Measurements from ENCODE around the gene XPNPEP1. TPM values are rescaled to one million over a fixed set of nuclear protein-coding genes. Genes with fewer than 3 reads are reported as not detected.

Gene XPNPEP1
- polyA plus RNA-seq, 1 donor from 2014 or later: 96.3 TPM

- H3K36me3 ChIP-seq (ENCODE audit: insufficient read depth, low read length): no peaks in the 10 kb centered on the region
- no peak overlapping the region for H2AFZ ChIP-seq (ENCODE audit: low read depth, low read length)
- H3K4me2 ChIP-seq (ENCODE audit: low read length): no peak overlapping the region
- no peaks in the 10 kb centered on the region for H4K20me1 ChIP-seq (ENCODE audit: insufficient read depth)
- no peaks in the 10 kb centered on the region for H3K27me3 ChIP-seq (ENCODE audit: insufficient read depth, low read depth, low read length)
- no peaks in the 10 kb centered on the region for H3F3A ChIP-seq (ENCODE audit: insufficient read depth, low read length, poor library complexity, severe bottlenecking)
- H3K4me3 ChIP-seq (ENCODE audit: low read length): no peak overlapping the region
- H3K9me2 ChIP-seq (ENCODE audit: insufficient read depth, low read length): no peaks in the 10 kb centered on the region
- no peaks in the 10 kb centered on the region for H3K79me2 ChIP-seq (replicated peaks; ENCODE audit: insufficient read depth, low read length)
- no peak overlapping the region for H3K9ac ChIP-seq (ENCODE audit: low read length)
- no peak overlapping the region for H3K27ac ChIP-seq (ENCODE audit: low read length)
- no peak for TF ChIP-seq EP300 (conservative IDR thresholded peaks at IDR 0.05; ENCODE audit: poor library complexity, severe bottlenecking)
- H3K9me3 ChIP-seq (ENCODE audit: low read length): no peaks in the 10 kb centered on the region
Measured at GRCh38 chr10:109952526-109952925, 29.2 kb upstream of the XPNPEP1 start.

DNA sequence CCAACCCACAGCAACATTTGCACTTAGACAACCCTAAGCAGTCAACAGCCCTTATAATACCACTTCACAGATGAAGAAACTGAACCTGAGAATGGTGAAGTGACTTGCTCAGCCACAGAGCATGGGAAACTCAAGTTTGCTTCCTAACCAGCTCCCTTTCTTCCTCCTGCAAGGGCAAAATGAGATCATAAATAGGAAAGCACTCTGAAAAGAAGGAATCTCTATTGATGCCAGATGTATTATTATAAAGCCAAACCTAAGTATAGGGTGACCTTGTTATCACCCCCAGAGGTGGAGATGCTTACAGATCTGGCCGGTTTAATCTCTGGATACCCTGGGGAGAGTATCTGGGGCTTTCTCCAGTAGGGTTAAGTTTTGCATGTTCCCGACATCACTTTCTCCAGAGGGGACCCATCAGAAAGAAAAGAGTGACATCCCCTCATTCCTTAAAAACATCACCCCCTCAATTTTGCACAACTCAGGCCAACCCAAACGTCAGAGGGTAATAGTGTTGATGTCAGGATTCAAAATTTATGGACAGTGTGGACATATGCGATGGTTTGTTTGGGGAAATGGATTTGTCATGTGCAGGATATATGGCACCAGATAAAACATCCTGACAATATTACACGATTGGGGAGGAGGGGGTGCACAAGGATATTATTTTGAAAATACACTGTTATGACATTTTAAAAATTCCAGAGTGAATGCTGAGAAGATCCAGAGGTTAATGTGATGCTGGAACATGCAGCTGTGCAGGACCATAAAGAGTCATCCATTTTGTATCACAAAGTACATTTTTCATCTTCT is 24.0 kb upstream of the XPNPEP1 start:
- no peak overlapping the region for H3K9ac ChIP-seq (ENCODE audit: low read length)
- TF ChIP-seq POLR2AphosphoS5 (IDR thresholded peaks at IDR 0.05) (no peak), TAF1 (IDR thresholded peaks at IDR 0.05; ENCODE audit: low read depth) (no peak), SMC3 (conservative IDR thresholded peaks at IDR 0.05; ENCODE audit: poor library complexity) (no peak), EZH2 (IDR thresholded peaks at IDR 0.05; ENCODE audit: borderline replicate concordance, insufficient read depth, low read length, poor library complexity, severe bottlenecking) (no peak), MXI1 (conservative IDR thresholded peaks at IDR 0.05; ENCODE audit: poor library complexity, severe bottlenecking) (no peak)
- TF ChIP-seq, protein P1, sequence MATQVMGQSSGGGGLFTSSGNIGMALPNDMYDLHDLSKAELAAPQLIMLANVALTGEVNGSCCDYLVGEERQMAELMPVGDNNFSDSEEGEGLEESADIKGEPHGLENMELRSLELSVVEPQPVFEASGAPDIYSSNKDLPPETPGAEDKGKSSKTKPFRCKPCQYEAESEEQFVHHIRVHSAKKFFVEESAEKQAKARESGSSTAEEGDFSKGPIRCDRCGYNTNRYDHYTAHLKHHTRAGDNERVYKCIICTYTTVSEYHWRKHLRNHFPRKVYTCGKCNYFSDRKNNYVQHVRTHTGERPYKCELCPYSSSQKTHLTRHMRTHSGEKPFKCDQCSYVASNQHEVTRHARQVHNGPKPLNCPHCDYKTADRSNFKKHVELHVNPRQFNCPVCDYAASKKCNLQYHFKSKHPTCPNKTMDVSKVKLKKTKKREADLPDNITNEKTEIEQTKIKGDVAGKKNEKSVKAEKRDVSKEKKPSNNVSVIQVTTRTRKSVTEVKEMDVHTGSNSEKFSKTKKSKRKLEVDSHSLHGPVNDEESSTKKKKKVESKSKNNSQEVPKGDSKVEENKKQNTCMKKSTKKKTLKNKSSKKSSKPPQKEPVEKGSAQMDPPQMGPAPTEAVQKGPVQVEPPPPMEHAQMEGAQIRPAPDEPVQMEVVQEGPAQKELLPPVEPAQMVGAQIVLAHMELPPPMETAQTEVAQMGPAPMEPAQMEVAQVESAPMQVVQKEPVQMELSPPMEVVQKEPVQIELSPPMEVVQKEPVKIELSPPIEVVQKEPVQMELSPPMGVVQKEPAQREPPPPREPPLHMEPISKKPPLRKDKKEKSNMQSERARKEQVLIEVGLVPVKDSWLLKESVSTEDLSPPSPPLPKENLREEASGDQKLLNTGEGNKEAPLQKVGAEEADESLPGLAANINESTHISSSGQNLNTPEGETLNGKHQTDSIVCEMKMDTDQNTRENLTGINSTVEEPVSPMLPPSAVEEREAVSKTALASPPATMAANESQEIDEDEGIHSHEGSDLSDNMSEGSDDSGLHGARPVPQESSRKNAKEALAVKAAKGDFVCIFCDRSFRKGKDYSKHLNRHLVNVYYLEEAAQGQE (IDR thresholded peaks at IDR 0.05; ENCODE audit: borderline replicate concordance): no peak
- TF ChIP-seq, protein P2, sequence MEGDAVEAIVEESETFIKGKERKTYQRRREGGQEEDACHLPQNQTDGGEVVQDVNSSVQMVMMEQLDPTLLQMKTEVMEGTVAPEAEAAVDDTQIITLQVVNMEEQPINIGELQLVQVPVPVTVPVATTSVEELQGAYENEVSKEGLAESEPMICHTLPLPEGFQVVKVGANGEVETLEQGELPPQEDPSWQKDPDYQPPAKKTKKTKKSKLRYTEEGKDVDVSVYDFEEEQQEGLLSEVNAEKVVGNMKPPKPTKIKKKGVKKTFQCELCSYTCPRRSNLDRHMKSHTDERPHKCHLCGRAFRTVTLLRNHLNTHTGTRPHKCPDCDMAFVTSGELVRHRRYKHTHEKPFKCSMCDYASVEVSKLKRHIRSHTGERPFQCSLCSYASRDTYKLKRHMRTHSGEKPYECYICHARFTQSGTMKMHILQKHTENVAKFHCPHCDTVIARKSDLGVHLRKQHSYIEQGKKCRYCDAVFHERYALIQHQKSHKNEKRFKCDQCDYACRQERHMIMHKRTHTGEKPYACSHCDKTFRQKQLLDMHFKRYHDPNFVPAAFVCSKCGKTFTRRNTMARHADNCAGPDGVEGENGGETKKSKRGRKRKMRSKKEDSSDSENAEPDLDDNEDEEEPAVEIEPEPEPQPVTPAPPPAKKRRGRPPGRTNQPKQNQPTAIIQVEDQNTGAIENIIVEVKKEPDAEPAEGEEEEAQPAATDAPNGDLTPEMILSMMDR (IDR thresholded peaks at IDR 0.05; ENCODE audit: poor library complexity, severe bottlenecking): no peak
- H3K9me3 ChIP-seq (ENCODE audit: low read length): no peaks in the 10 kb centered on the region
- H3K4me2 ChIP-seq (ENCODE audit: low read length): no peak overlapping the region
- no peaks in the 10 kb centered on the region for H3K9me2 ChIP-seq (ENCODE audit: insufficient read depth, low read length)
- no peaks in the 10 kb centered on the region for H3K27me3 ChIP-seq (ENCODE audit: insufficient read depth, low read depth, low read length)
- H2AFZ ChIP-seq (ENCODE audit: low read depth, low read length): no peak overlapping the region
- no peaks in the 10 kb centered on the region for H3K36me3 ChIP-seq (ENCODE audit: insufficient read depth, low read length)
- H4K20me1 ChIP-seq (ENCODE audit: insufficient read depth): no peaks in the 10 kb centered on the region
- no peak overlapping the region for H3K4me3 ChIP-seq (ENCODE audit: low read length)
- no peak overlapping the region for H3K27ac ChIP-seq (ENCODE audit: low read length)
- no peaks in the 10 kb centered on the region for H3F3A ChIP-seq (ENCODE audit: insufficient read depth, low read length, poor library complexity, severe bottlenecking)
- no peaks in the 10 kb centered on the region for H3K79me2 ChIP-seq (replicated peaks; ENCODE audit: insufficient read depth, low read length)

Data from neural cell (in vitro differentiated cells).